DMS79 (cell line): ENCODE measurements around the gene RIPOR1.
A peak's percentile ranks its signal among the peaks of the same experiment; 100 is the strongest.

ENCODE experiments used
- DNase-seq: peaks from one replicate; lab custom pipeline; 2025; lab: John Stamatoyannopoulos, UW

Gene RIPOR1

DNA sequence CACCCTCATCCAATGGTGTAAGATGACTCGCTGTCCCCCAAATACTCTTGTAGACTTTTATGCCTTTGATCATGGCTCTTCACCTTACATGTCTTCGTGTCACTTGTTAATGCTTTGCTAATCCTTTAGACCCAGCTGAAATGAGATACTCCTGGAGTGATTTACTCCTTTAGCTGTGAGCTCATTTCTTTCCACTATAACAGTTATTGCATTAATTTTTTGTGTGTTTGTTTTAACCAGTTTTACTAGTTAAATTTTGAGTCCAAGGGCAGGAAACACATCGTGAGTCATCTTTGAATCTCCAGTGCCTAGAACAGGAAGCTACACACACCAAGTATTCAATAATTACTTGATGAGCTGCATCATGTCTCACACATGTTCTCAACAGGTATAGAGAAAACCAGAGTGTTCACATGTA lies 27.2 kb downstream of the RIPOR1 start:
- DNase-seq: no peak

DNA sequence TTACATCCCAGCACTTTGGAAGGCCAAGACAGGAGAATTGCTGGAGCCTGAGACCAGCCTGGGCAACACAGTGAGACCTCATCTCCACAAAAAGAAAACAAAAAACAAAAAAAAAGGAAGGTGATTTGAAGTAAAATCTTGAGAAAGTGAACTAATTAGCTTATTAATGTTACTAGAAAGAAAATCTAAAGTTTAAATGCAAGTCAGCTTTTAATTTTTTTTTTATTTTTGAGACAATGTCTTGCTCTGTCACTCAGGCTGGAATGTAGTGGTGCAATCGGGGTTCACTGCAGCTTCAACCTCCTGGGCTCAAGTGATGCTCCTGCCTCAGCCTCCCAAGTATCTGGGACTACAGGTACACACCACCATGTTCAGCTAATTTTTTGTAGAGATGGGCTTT lies 30.2 kb downstream of the RIPOR1 start:
- DNase-seq: no peak

DNA sequence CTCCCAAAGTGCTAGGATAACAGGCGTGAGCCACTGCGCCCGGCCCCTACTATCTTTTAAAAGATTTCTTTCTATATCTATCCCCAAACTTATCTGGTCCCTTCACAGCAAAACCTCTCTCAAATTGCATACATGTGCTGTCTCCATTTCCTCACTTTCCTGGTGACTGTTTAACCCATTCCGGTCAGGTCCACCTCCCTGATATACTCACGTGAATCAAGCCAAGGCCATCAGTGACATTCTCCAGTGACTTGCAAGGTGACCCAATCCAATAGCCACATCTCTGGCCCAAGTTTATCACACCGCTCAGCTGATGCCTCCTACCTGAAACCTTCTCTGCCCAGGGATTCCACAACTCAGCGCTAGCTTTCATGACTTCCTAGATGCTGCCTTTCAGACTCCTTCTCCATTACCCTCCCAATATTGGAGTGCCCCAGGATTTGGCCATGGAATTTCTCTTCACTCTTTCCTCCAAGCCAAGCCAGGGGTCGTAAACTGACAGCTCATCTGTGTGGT lies 32.3 kb downstream of the RIPOR1 start:
- DNase-seq: no peak

DNA sequence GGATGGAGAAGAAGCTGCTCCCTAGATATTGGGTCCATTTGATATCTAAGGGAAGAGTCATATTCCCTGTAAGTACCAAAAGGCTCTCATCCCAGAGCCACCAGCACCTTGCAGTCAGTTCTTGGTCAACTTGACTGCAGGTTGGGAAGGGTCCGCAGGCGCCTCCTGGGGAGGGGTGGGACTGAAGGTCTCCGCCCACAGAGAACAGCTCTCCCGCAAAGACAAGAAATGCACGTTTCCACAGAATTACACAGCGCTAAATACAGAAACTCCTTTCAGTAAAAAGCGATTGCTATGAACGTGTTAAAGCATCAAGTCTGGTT lies 32.8 kb downstream of the RIPOR1 start:
- no peak for DNase-seq

DNA sequence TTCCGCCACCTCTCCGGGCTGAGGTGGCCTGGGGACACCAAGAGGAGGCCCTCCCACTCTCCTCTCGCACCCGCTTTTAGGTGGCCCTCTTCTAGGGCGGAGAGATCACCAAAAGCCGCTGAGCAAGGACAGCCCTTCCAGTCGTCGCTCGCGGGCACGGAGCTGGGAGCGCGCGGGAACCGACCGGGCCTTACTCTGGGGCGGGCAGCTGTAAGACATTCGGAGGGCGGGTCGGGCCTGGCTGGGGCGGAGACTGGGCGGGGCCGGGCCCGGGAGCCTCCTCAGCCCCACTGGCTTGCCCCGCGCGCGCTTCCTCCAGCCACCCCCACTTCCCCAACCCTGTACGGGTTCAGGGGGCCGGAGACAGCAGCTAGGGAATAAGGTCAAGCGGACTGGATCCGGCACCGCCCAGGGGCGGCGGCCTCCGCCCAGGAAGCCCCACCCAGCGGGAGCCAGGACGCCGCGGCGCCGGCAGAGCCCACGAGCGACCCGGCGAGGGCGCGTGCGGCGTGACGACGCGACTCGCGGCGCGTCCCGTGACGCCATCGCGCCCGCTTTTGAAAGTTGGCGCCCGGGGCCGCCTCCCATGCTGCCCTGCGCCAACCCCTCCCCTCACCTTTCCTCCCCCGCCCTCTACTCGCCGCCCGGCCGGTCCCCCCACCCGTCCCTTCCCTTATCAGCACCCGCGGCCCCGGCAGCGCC lies 33.3 kb downstream of the RIPOR1 start:
- DNase-seq: peak; percentile 79

DNA sequence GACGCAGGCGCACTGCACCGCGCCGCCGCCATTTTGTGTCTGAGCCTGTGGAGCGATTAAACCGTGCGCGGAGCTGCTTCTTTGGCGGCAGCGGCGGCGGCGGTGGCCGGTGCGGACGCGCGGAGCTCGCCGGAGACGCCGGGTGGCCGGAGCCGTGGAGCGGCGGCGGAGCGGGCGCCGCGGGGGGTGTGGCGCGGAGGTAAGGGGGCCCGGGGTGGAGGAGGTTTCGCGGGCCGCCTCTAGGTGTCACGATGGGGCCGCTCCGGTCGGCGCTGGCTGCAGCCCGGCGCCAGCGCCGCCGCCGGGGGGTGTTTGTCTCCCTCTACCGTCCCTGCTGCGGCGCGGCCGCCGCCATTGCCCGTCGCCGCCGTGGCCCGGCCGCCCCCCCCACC lies 33.9 kb downstream of the RIPOR1 start, which contains the start of gene CTCF:
Gene CTCF (plus strand): TSS at position 1 of the 392 bp plus-strand sequence. CDS start 48,307 bp downstream, outside the sequence.
- no peak for DNase-seq

DNA sequence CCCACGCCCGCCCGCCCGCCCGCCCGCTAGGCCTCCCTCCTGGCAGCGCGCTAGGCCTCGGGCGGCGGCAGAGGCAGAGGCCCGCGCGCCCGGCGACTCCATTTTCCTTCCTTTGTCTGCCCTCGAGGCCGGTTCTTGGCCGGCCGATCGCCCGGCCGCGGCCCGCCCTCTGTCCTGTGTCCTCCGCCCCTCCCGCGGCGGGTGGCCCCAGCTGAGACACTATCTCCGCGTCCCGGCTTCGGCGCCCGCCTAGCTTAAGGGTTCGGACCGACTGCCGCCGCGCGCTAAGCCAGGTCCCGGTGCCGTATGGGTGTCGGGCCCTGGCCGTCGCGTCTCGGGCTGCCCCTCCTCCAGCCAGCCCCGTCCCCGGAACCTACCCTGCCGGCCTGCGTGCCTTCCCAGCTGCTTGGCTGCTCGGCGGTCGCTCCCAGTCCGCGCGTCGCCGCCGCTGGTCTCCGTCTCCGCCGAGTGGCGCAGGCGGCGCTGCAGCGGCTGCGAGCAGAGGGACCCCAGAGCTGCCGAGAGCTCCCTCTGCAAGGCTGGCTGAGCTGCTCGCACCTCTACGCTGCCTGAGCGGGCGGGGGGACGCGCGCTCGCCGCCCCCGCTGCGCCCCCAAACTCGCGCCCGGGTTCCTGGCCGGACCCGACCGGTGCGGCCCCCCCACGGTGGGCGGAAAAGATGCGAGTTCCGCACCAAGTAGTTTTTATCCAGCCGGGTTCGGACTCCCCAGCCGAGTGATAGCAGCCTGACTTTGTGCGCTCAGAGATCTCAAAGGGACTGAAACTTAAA lies 34.5 kb downstream of the RIPOR1 start:
- DNase-seq: no peak

DNA sequence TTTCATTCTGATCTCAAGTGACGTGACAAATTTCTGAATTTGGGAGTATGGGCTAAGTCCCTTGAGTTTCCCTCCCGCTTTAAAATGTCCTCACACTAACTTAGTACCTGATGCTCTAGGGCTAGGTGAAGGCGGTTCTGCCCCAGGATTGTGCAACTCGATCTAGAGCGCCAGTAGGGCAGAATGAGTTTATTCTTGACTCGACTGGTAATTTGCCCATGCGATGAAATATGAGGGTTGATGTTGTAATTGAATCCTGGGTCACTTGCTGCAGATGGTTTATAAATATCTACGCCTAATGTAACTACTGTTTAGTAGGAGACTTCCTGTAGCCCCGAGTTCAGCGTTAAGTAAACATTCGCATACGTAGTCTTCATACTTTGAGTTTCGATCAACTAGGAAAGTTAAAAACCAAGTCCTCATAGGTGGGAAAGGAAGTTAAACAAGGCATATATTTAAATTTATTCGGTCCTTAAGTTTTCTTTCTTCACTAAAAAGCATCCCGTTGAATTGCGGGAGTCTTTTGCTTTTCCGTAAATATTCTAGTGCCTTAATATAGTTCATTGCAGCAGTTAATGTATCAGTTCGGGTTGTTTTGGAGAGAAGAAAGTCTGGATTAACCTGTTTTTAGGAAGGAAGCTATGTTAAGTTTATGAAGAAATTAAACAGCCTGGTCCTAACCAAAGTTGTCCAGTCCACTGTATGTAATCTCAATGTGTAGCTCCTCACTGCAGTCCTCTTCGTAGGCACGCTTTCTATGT lies 35.3 kb downstream of the RIPOR1 start:
- no peak for DNase-seq

DNA sequence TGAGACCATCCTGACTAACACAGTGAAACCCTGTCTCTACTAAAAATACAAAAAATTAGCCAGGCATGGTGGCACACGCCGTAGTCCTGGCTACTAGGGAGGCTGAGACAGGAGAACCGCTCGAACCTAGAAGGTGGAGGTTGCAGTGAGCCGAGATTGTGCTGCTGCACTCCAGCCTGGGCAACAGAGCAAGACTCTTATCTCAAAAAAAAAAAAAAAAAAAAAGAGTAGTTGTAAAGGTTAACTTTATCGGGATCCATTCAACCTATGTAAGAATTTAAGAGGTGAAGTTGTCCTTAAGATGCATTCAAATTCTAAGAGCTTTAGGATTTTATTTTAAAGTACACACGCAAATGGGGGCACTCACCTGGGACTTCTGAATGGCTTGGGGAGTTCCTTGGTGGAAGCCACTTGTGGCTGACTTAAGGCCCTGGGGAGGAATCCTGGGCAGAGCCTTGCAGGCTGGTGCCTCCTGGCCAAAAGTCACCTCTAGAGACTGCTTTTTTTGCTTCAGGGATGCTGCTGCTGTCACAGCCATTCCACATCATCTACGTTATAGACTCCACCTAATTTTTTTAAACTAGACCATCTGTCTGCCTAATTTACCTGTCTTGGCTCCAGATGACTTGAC lies 37.0 kb downstream of the RIPOR1 start:
- no peak for DNase-seq

DNA sequence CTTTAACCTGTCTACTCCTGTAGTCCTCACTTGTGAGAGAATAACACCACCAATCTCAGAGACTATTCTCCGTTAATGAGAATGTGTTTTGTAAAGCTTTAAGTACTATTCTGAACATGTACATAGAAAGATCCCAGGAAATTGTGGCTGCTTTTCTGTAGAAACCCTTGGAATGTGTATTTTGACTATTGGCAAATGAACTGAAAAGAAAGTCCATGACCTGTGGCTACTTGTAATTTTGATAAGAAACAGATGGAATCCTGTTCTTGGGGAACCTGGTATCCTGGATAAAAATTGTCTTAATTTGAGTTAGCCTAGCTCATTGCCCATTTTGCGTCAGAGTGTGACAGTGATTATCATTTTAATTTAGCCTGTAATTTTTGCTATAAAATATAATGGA lies 42.8 kb downstream of the RIPOR1 start:
- no peak for DNase-seq

DNA sequence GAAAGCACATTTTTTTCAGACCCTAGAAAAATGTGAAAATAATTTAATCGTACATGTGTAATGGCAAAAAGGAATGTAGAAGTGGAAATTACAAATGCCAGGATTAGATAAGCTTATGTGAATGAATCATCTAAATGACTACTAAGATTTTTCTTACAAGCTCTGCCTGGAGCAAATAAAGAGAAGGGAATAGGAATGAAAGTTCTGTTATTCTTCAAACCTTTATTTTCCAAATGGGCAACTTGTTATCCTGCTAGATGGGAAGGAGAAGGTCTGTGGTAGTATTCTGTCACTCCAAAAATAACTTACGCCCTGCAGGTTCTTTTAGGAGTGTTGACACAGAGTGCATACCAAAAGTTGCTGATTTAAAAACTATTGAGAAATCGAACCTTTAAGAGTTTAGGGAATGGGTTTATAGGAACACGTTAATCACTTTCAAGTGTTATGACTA lies 43.4 kb downstream of the RIPOR1 start:
- no peak for DNase-seq

DNA sequence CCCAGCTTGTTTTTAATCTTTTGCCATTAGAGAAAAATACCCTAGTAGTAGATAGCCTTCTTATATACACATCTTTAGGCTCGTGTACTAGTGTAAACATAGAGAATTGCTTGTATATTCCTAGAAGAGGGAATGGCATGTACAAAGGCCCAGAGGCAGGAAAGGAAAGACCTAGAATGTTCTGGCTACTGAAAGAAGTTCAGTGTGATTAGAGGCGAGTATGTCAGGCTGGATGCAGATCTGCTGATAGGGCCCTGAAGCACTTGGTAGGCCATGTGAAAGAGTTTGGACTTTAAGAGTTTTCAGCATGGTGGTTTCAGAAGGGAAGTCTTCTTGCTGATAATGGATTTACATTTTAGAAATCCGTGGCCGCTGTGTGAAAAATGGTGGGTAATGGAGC lies 51.1 kb downstream of the RIPOR1 start:
- DNase-seq: no peak

DNA sequence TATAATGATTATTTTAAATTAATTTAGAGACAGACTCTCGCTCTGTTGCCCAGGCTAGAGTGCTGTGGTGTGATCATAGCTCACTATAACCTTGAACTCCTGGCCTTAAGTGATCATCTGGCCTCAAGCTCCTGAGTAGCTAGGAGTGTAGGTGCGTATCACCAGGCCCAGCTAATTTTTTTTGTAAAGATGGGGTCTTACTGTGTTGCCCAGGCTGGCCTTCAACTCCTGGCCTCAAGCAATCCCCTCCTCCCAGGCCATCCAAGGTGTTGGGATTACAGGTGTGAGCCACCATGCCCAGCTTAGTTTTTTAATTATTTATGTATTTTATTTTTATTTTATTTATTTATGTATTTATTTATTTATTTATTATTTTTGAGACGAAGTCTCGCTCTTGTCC lies 51.6 kb downstream of the RIPOR1 start:
- DNase-seq: no peak

DNA sequence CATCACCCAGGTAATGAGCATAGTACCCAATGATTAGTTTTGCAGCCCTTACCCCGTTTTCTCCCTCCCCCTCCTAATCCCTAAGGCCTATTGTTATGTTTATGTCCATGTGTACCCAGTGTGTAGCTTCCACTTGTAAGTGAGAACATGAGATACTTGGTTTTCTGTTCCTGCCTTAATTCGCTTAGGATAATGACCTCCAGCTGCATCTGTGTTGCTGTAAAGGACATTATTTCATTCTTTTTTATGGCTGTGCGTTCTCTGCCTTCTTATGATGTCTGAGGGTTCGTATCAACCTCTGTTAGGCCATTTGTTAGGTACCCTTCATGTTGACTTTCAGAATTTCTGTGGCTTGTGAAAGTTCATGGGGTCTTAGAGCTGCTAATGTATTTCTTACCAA lies 64.7 kb downstream of the RIPOR1 start:
- DNase-seq: no peak

DNA sequence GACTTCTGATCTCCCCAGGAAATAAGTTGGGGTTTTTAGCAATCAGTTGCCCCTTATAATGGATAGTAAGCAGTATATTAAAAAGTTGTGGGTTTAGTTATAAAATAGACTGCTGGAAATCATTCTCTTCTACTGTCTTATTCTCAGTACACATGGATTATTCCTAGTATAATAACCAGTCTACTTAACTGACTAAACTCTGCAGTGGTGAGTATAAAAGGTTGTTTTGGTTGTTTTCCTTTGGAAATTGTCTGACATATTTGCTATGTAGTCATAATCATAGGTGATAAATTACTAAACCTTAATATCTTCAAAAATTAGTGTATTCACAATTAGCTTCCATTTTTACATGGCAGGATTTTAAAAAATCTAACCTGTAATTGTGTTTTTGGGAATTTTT lies 65.1 kb downstream of the RIPOR1 start:
- DNase-seq: no peak

DNA sequence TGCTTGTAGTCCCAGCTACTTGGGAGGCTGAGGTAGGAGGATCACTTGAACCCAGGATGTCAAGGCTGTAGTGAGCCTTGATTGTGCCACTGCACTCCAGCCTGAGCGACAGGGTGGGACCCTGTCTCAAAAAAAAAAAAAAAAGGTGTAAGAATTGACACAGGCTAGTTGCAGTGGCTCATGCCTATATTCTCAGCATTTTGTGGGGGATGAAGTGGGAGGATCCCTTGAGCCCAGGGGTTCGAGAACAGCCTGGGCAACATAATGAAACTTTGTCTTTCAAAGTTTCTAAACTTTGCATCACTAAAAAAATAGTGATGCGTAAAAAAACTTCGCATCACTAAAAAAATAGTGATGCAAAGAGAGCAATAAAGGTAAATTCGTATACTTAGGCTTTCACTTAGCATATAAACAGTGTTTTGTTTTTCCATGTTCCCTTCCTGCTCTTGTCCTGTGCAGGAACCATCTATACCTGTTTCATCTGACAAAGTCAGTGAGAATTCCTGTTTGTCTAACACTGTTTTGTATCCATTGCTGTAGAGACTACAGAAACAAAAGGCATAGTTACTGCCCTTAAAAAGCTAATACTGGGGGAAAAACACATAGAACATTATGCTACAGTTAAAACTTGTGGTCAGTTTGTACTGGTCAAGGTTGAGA lies 65.8 kb downstream of the RIPOR1 start:
- no peak for DNase-seq

DNA sequence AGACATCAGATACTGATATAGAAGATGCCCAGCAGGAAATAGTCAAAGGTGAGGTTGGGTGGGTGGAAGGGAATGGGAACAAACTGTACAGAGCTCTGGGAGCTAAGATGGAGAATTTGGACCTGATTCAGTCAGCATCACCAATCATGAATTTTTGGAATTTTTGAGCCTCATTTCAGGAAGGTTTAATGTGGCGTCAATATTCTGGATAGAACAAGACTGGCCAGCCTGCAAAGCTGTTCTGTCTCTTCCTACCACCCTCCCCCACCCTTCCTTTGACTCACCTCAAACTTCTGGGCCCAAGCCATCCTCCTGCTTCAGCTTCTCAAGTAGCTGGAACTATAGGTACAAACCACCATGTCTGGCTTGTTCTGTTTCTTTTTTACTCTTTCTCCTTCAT lies 66.3 kb downstream of the RIPOR1 start:
- DNase-seq: no peak
